Chondrocyte (in vitro differentiated cells): ENCODE data around the gene AFF2. TPM values are rescaled to one million over a fixed set of nuclear protein-coding genes. Genes with fewer than 3 reads are reported as not detected.

Source experiments
- DNase-seq: peaks from one replicate; pipeline ENCODE4 v3.0.0; 2021; ENCODE audit warnings: mixed read lengths, low spot score
- H3K27ac Mint-ChIP-seq: one replicate; pipeline ENCODE4 v1.8.0; 2021; ENCODE audit warnings: mild to moderate bottlenecking, moderate library complexity, mixed read lengths; ENCODE audit not compliant: unreplicated experiment
- H3K27me3 Mint-ChIP-seq: 2 replicates; pipeline ENCODE4 v1.8.0; 2021; ENCODE audit warnings: low read depth, mixed read lengths
- H3K36me3 Mint-ChIP-seq: 2 replicates; pipeline ENCODE4 v1.8.0; 2021; ENCODE audit warnings: low read depth, mixed read lengths
- H3K4me1 Mint-ChIP-seq: 2 replicates; pipeline ENCODE4 v1.8.0; 2021; ENCODE audit warnings: low read depth, mild to moderate bottlenecking, mixed read lengths
- H3K4me3 Mint-ChIP-seq: one replicate; pipeline ENCODE4 v1.8.0; 2021; ENCODE audit warnings: mild to moderate bottlenecking, moderate library complexity, mixed read lengths; ENCODE audit not compliant: unreplicated experiment
- H3K9me3 Mint-ChIP-seq: 2 replicates; pipeline ENCODE4 v1.8.0; 2021; ENCODE audit warnings: low read depth, mixed read lengths
- CTCF ChIP-seq: fragments of 200-600 bp; sonication (generic); IDR thresholded peaks from 2 replicates; pipeline ENCODE4 v1.5.0; 2021; ENCODE audit warnings: antibody characterized with exemption, mild to moderate bottlenecking, moderate library complexity
- long read RNA-seq: library from polyadenylated mRNA; stranded (forward); transcript quantifications from one replicate; pipeline ENCODE4 v2.0.0, GENCODE V29; 2021
- total RNA-seq: library from RNA; stranded (reverse); gene quantifications from 3 replicates; pipeline ENCODE4 v1.2.1, GENCODE V29; 2021

AFF2 gene
- 11.8 to 22.4 TPM (median 21.6 TPM) in 3 replicates for total RNA-seq
- long read RNA-seq, result 0 reads

DNA sequence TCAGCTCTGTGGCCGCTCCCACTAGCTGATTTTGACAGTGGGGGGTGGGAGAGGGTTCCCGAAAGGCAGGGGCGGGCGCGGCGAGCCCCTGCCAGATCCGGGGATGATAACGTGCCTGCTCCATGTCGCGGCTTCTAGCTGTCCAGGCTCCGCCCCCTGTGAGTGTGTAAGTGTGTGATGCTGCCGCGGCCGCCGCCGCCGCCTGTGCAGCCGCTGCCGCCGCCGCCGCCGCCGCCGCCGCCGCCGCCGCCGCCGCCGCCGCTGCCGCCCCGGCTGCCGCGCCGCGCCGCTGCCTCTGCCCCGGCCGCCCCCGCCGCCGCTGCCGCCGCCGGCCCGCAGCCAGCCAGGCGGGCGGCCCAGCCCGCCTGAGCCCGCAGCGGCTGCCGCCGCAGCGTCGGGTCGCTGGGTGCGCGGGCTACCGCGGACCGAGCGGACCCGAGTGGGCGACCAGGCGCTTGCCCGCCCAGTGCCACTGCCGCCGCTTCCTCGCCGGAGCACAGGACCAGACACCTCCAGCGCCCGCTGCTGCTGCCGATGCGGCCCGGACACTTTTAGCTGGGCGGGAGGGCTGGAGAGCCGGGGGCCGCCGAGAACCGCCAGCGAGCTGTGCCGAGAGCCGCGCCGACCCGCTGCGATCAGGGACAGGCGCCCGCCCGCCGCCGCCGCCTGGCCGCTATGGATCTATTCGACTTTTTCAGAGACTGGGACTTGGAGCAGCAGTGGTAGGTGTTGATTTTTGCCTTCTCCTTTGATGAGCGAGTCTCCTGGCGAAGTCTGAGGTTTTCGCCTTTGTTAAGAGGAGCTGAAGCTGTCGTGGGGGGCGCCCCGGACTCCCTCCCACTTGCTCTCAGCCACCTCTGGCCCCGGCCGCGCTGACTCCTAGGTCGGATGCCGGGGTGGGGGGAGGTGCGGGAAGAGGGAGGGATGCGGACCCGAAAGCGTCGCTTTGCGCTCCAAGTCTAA, at the start of gene AFF2:
TSS of gene AFF2 (plus strand) at position 195 of the 963 bp plus-strand sequence. CDS start at position 676, 481 bp downstream.
- Mint-ChIP-seq H3K9me3 (peaks cover 3% of the 10 kb centered on the region), H3K4me1 (peaks cover 7% of the 10 kb centered on the region), H3K4me3 (peak within 1 kb of the TSS; percentile 80), H3K36me3 (no peaks in the 10 kb centered on the region), H3K27me3 (no peaks in the 10 kb centered on the region), H3K27ac (peak within 1 kb of the TSS; percentile 49)
- DNase-seq, result peak; percentile 94
- no peak for TF ChIP-seq CTCF

- DNase-seq, result no peak
- TF ChIP-seq CTCF, result no peak
- H3K27me3 Mint-ChIP-seq, result no peaks in the 10 kb centered on the region
- H3K4me3 Mint-ChIP-seq, result no peak overlapping the region
- no peak overlapping the region for H3K27ac Mint-ChIP-seq
- peaks cover 15% of the 10 kb centered on the region for H3K9me3 Mint-ChIP-seq
- no peaks in the 10 kb centered on the region for H3K4me1 Mint-ChIP-seq
- no peaks in the 10 kb centered on the region for H3K36me3 Mint-ChIP-seq
These were observed 43.1 kb upstream of the AFF2 start for GRCh38 chrX:148457279-148457678.

DNA sequence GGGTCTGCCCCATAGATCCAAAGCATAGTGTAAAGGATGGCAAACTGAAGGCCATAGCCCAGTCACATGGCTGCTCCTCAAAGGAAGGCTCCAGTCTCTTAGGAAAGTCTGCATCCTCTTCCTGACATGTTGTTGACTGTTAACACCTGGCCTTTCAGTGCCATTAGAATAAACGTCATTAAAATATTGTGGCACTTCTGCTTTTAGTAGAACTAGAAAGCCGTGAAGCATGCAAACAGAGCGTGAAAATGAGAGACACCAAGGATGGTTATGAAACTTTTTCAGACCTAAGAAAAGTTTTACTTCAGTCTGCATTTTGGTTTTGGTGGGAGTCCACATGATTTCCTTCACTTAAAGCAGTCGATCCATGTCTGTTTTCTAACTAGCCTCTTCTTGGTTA, 41.1 kb upstream of the AFF2 start:
- Mint-ChIP-seq H3K27ac (no peak overlapping the region), H3K9me3 (peaks cover 15% of the 10 kb centered on the region), H3K4me1 (no peaks in the 10 kb centered on the region), H3K27me3 (no peaks in the 10 kb centered on the region), H3K36me3 (no peaks in the 10 kb centered on the region), H3K4me3 (no peak overlapping the region)
- DNase-seq, result no peak
- no peak for TF ChIP-seq CTCF

- no peak for TF ChIP-seq CTCF
- Mint-ChIP-seq H3K9me3 (peaks cover 22% of the 10 kb centered on the region), H3K4me1 (no peaks in the 10 kb centered on the region), H3K4me3 (no peak overlapping the region), H3K27ac (no peak overlapping the region), H3K27me3 (no peaks in the 10 kb centered on the region), H3K36me3 (no peaks in the 10 kb centered on the region)
- DNase-seq, result no peak
These were observed 34.1 kb upstream of the AFF2 start for GRCh38 chrX:148466292-148466691.

GRCh38 chrX:148470324-148470723, 30.1 kb upstream of the AFF2 start:
- TF ChIP-seq CTCF, result no peak
- Mint-ChIP-seq H3K27me3 (no peaks in the 10 kb centered on the region), H3K9me3 (peaks cover 26% of the 10 kb centered on the region), H3K4me1 (no peaks in the 10 kb centered on the region), H3K27ac (no peak overlapping the region), H3K36me3 (no peaks in the 10 kb centered on the region), H3K4me3 (no peak overlapping the region)
- no peak for DNase-seq
